HEK293 (cell line): ENCODE measurements around the gene GNB1L.
A peak's percentile ranks its signal among the peaks of the same experiment; 100 is the strongest.

ENCODE experiments used
- CTCF ChIA-PET: fragments of 350-600 bp; formaldehyde crosslinking; extraction: SDS; loops from one replicate; lab custom pipeline; 2021; ENCODE audit warnings: antibody characterized with exemption; lab: Yijun Ruan, JAX
- POLR2A ChIA-PET: fragments of 300-600 bp; formaldehyde crosslinking; extraction: SDS; loops from one replicate; lab custom pipeline; 2020; ENCODE audit warnings: antibody characterized with exemption, inconsistent platforms; lab: Yijun Ruan, JAX
- H3K27ac ChIP-seq: fragments of 200-500 bp; sonication (Bioruptor generic); 2 replicates; pipeline ENCODE4 v1.5.1; 2014; ENCODE audit warnings: low read depth, low read length, control low read depth, inconsistent platforms; ENCODE audit errors: extremely low read depth
- H3K36me3 ChIP-seq, 2 experiments: fragments of 200-500 bp in 1 of 2; sonication (Bioruptor generic) in 1 of 2; 1 replicate in 1 of 2; 2 replicates in 1 of 2; pipeline ENCODE4 v1.5.1; 2014 to 2017; ENCODE audit warnings: inconsistent platforms in 2 of 2, low read length in 2 of 2; ENCODE audit not compliant: control insufficient read depth in 2 of 2, insufficient read depth in 1 of 2
- H3K4me1 ChIP-seq: fragments of 200-500 bp; sonication (Bioruptor generic); 2 replicates; pipeline ENCODE4 v1.5.1; 2014; ENCODE audit warnings: mild to moderate bottlenecking, low read length, inconsistent platforms; ENCODE audit not compliant: control insufficient read depth, insufficient read depth
- H3K4me3 ChIP-seq: 2 replicates; pipeline ENCODE4 v1.5.1; 2011; ENCODE audit warnings: low read depth, mild to moderate bottlenecking, control low read depth, low read length, moderate library complexity
- H3K9me3 ChIP-seq: fragments of 200-500 bp; sonication (Bioruptor generic); 2 replicates; pipeline ENCODE4 v1.5.1; 2014; ENCODE audit warnings: low read depth, low read length, inconsistent platforms; ENCODE audit not compliant: control insufficient read depth, insufficient read depth
- EGR2 ChIP-seq: fragments of 450-650 bp; formaldehyde crosslinking; IDR thresholded peaks from 2 replicates; pipeline ENCODE4 v1.5.1; 2016; ENCODE audit warnings: low read depth, missing biosample characterization, missing genetic modification characterization
- GLIS1 ChIP-seq: fragments of 450-650 bp; formaldehyde crosslinking; IDR thresholded peaks from 2 replicates; pipeline ENCODE4 v1.5.1; 2016; ENCODE audit warnings: missing biosample characterization, missing genetic modification characterization
- HOXA7 ChIP-seq: sonication (generic); formaldehyde crosslinking; IDR thresholded peaks from 2 replicates; pipeline ENCODE4 v1.8.1; 2022; ENCODE audit warnings: missing genetic modification reagents, borderline replicate concordance
- KLF1 ChIP-seq: fragments of 450-650 bp; formaldehyde crosslinking; IDR thresholded peaks from 2 replicates; pipeline ENCODE4 v1.5.1; 2016; ENCODE audit warnings: missing biosample characterization, missing genetic modification characterization
- MEIS1 ChIP-seq: sonication (generic); formaldehyde crosslinking; IDR thresholded peaks from 2 replicates; pipeline ENCODE4 v1.8.1; 2022; ENCODE audit warnings: missing genetic modification reagents, mild to moderate bottlenecking, borderline replicate concordance
- PRDM10 ChIP-seq: fragments of 450-650 bp; formaldehyde crosslinking; IDR thresholded peaks from 2 replicates; pipeline ENCODE4 v1.5.1; 2016; ENCODE audit warnings: missing biosample characterization, missing genetic modification characterization
- SP3 ChIP-seq: fragments of 450-650 bp; formaldehyde crosslinking; IDR thresholded peaks from 2 replicates; pipeline ENCODE4 v1.5.1; 2016; ENCODE audit warnings: missing biosample characterization, missing genetic modification characterization
- TSHZ1 ChIP-seq: fragments of 450-650 bp; formaldehyde crosslinking; IDR thresholded peaks from 2 replicates; pipeline ENCODE4 v1.5.1; 2016; ENCODE audit warnings: missing biosample characterization, missing genetic modification characterization, borderline replicate concordance
- ZBTB20 ChIP-seq: fragments of 450-650 bp; formaldehyde crosslinking; IDR thresholded peaks from 2 replicates; pipeline ENCODE4 v1.5.1; 2016; ENCODE audit warnings: missing biosample characterization, missing genetic modification characterization
- ZFP69B ChIP-seq: fragments of 450-650 bp; formaldehyde crosslinking; IDR thresholded peaks from 2 replicates; pipeline ENCODE4 v1.5.1; 2016; ENCODE audit warnings: missing biosample characterization, missing genetic modification characterization
- ZIC2 ChIP-seq: fragments of 450-650 bp; formaldehyde crosslinking; IDR thresholded peaks from 2 replicates; pipeline ENCODE4 v1.5.1; 2016; ENCODE audit warnings: missing biosample characterization, missing genetic modification characterization
- ZNF132 ChIP-seq: fragments of 450-650 bp; formaldehyde crosslinking; IDR thresholded peaks from 2 replicates; pipeline ENCODE4 v1.5.1; 2017; ENCODE audit warnings: missing biosample characterization, missing genetic modification characterization, borderline replicate concordance
- ZNF221 ChIP-seq: fragments of 450-650 bp; formaldehyde crosslinking; IDR thresholded peaks from 2 replicates; pipeline ENCODE4 v1.5.1; 2017; ENCODE audit warnings: missing biosample characterization, missing genetic modification characterization, borderline replicate concordance
- ZNF239 ChIP-seq: fragments of 450-650 bp; formaldehyde crosslinking; IDR thresholded peaks from 2 replicates; pipeline ENCODE4 v1.5.1; 2016; ENCODE audit warnings: missing biosample characterization, missing genetic modification characterization
- ZNF274 ChIP-seq, 2 experiments: fragments of 200-500 bp in 1 of 2; fragments of 450-650 bp in 1 of 2; sonication (Bioruptor generic) in 1 of 2; formaldehyde crosslinking in 1 of 2; IDR thresholded peaks; 2 replicates each; pipeline versions ENCODE4 v1.5.1 to v1.6.1; 2014 to 2016; ENCODE audit warnings: borderline replicate concordance in 1 of 2, inconsistent platforms in 1 of 2, low read length in 1 of 2, missing biosample characterization in 1 of 2, missing genetic modification characterization in 1 of 2
- ZNF391 ChIP-seq: fragments of 450-650 bp; formaldehyde crosslinking; IDR thresholded peaks from 2 replicates; pipeline ENCODE4 v1.5.1; 2016; ENCODE audit warnings: low read depth, missing biosample characterization, missing genetic modification characterization, borderline replicate concordance
- ZNF473 ChIP-seq: fragments of 450-650 bp; formaldehyde crosslinking; IDR thresholded peaks from 2 replicates; pipeline ENCODE4 v1.5.1; 2017; ENCODE audit warnings: missing biosample characterization, missing genetic modification characterization
- ZNF501 ChIP-seq: fragments of 450-650 bp; formaldehyde crosslinking; IDR thresholded peaks from 2 replicates; pipeline ENCODE4 v1.5.1; 2016; ENCODE audit warnings: missing biosample characterization, missing genetic modification characterization
- ZNF571 ChIP-seq: fragments of 450-650 bp; formaldehyde crosslinking; IDR thresholded peaks from 2 replicates; pipeline ENCODE4 v1.5.0; 2017; ENCODE audit warnings: missing biosample characterization, missing genetic modification characterization
- ZNF596 ChIP-seq: fragments of 450-650 bp; IDR thresholded peaks from 2 replicates; pipeline ENCODE4 v1.5.0; 2018; ENCODE audit warnings: missing biosample characterization, mild to moderate bottlenecking, missing genetic modification characterization, moderate library complexity
- ZNF610 ChIP-seq: fragments of 450-650 bp; formaldehyde crosslinking; IDR thresholded peaks from 2 replicates; pipeline ENCODE4 v1.5.1; 2016; ENCODE audit warnings: missing biosample characterization, missing genetic modification characterization, borderline replicate concordance
- ZNF664 ChIP-seq: fragments of 450-650 bp; formaldehyde crosslinking; IDR thresholded peaks from 2 replicates; pipeline ENCODE4 v1.5.1; 2016; ENCODE audit warnings: missing biosample characterization, missing genetic modification characterization
- ZNF701 ChIP-seq: fragments of 450-650 bp; formaldehyde crosslinking; IDR thresholded peaks from 2 replicates; pipeline ENCODE4 v1.5.1; 2016; ENCODE audit warnings: missing biosample characterization, missing genetic modification characterization
- ZSCAN16 ChIP-seq: fragments of 450-650 bp; formaldehyde crosslinking; IDR thresholded peaks from 2 replicates; pipeline ENCODE4 v1.5.1; 2016; ENCODE audit warnings: missing biosample characterization, missing genetic modification characterization
- ZSCAN23 ChIP-seq: fragments of 450-650 bp; formaldehyde crosslinking; IDR thresholded peaks from 2 replicates; pipeline ENCODE4 v1.5.1; 2016; ENCODE audit warnings: missing biosample characterization, missing genetic modification characterization
- TF ChIP-seq, protein P1 (sequence below): fragments of 450-650 bp; IDR thresholded peaks from 2 replicates; pipeline ENCODE4 v1.5.1; 2018; ENCODE audit warnings: missing biosample characterization, mild to moderate bottlenecking, missing genetic modification characterization

Gene GNB1L

GRCh38 chr22:19880786-19881569 lies 26.3 kb upstream of the GNB1L start (continued):
- TF ChIP-seq ZNF571 (tag by site-specific recombination) (no peak), ZNF391 (tag by site-specific recombination) (no peak), ZNF473 (tag by site-specific recombination) (no peak), HOXA7 (CRISPR knock-in tag) (no peak), MEIS1 (CRISPR knock-in tag) (no peak), ZNF501 (no peak), ZNF274 (IDR thresholded peaks at IDR 0.05; ENCODE audit: low read length) (no peak), ZNF274 (tag by site-specific recombination; IDR thresholded peaks at IDR 0.05; ENCODE audit: borderline replicate concordance) (no peak), ZNF610 (no peak), SP3 (tag by site-specific recombination) (no peak), ZNF701 (no peak), ZNF596 (tag by site-specific recombination) (no peak), EGR2 (peak; percentile 83), ZNF132 (tag by site-specific recombination) (no peak)

DNA sequence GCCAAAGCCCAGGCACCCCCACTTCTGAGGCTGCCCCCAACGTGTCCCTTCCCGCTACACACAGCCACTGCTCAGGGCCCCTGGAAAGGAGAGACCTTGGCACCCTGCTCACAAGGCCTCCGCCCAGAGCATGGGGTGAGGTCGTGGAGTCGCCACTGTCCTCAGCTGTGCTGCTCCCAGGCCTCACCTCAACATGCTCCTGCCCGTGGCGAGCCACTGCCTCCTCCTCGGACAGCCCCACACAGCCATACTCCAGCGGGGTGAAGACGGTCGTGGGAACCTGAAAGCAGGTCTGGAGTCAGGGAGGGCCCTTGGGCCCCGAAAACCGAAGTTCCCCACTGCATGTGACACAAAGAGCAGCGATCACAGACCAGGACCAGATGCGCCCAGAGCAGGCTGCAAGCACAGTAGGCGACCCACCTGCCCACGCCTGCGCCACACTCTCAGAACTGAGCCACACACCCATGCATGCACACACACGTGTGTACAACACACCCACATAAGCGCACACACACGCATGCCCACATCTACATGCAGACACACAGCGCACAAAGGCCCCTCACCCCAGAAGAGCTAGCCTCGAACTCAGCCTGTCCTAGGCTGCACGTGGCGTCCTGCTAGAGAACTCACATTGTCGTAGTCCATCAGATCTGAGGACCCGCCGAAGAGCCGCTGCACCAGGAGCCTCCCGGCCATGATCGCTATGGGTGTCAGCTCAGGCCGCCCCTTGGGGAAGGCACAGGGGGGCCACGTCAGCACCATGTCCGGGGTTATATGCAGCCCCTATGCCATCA lies 25.5 kb upstream of the GNB1L start:
- H3K4me3 ChIP-seq: no peak overlapping the region
- peaks cover 21% of the 10 kb centered on the region for H3K4me1 ChIP-seq
- TF ChIP-seq ZNF221 (tag by site-specific recombination) (no peak), ZSCAN16 (no peak), GLIS1 (no peak), KLF1 (tag by site-specific recombination) (peak; percentile 7; the same call in 1 of the 2 replicates), ZIC2 (tag by site-specific recombination) (no peak), ZBTB20 (tag by site-specific recombination) (no peak), ZFP69B (tag by site-specific recombination) (no peak), ZNF571 (tag by site-specific recombination) (no peak), ZNF239 (tag by site-specific recombination) (no peak), PRDM10 (tag by site-specific recombination) (no peak), ZNF664 (tag by site-specific recombination) (no peak), ZSCAN23 (tag by site-specific recombination) (no peak), TSHZ1 (tag by site-specific recombination) (no peak)
- TF ChIP-seq, protein P1, sequence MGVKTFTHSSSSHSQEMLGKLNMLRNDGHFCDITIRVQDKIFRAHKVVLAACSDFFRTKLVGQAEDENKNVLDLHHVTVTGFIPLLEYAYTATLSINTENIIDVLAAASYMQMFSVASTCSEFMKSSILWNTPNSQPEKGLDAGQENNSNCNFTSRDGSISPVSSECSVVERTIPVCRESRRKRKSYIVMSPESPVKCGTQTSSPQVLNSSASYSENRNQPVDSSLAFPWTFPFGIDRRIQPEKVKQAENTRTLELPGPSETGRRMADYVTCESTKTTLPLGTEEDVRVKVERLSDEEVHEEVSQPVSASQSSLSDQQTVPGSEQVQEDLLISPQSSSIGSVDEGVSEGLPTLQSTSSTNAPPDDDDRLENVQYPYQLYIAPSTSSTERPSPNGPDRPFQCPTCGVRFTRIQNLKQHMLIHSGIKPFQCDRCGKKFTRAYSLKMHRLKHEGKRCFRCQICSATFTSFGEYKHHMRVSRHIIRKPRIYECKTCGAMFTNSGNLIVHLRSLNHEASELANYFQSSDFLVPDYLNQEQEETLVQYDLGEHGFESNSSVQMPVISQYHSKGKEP (tag by site-specific recombination): no peak

More for the DNA sequence above, 25.5 kb upstream of the GNB1L start:
- H3K9me3 ChIP-seq: no peaks in the 10 kb centered on the region
- H3K27ac ChIP-seq: no peak overlapping the region
- ChIA-PET POLR2A (interaction anchor here (1.0 to 2.4 kb wide), 7 partner anchors 11 to 74 kb away, joined by 3 to 8 read pairs (median 5); partner anchors contain the start of genes GNB1L and RTL10), CTCF (interaction anchor here (0.5 to 1.5 kb wide), 5 partner anchors 13 to 1865 kb away, joined by 3 to 6 read pairs (median 4); no protein-coding TSS in a partner anchor)
- H3K36me3 ChIP-seq: no peaks in the 10 kb centered on the region
